Measurements from ENCODE around the gene RETREG1. TPM values are rescaled to one million over a fixed set of nuclear protein-coding genes. Genes with fewer than 3 reads are reported as not detected.

RETREG1 gene
- total RNA-seq (ENCODE audit: unreplicated experiment) = 15.8 TPM
- long read RNA-seq, partial matches to known transcripts = 0 of 1 reads
- long read RNA-seq, other reads (novel, unspliced or antisense) = 0 of 1 reads

GRCh38 chr5:16616536-16617273, at the start of gene RETREG1:
TSS of gene RETREG1 (minus strand) at chr5:16616997. CDS start at chr5:16616971, 26 bp downstream.
- TF ChIP-seq, protein P1, sequence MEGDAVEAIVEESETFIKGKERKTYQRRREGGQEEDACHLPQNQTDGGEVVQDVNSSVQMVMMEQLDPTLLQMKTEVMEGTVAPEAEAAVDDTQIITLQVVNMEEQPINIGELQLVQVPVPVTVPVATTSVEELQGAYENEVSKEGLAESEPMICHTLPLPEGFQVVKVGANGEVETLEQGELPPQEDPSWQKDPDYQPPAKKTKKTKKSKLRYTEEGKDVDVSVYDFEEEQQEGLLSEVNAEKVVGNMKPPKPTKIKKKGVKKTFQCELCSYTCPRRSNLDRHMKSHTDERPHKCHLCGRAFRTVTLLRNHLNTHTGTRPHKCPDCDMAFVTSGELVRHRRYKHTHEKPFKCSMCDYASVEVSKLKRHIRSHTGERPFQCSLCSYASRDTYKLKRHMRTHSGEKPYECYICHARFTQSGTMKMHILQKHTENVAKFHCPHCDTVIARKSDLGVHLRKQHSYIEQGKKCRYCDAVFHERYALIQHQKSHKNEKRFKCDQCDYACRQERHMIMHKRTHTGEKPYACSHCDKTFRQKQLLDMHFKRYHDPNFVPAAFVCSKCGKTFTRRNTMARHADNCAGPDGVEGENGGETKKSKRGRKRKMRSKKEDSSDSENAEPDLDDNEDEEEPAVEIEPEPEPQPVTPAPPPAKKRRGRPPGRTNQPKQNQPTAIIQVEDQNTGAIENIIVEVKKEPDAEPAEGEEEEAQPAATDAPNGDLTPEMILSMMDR (IDR thresholded peaks at IDR 0.05; ENCODE audit: unreplicated experiment) = no peak
- peak within 1 kb of the TSS; percentile 45 for H3K27ac Mint-ChIP-seq (ENCODE audit: unreplicated experiment)
- peak within 1 kb of the TSS; percentile 96 for H3K4me3 Mint-ChIP-seq (ENCODE audit: unreplicated experiment)
- H3K36me3 Mint-ChIP-seq (ENCODE audit: low read depth, unreplicated experiment) = no peaks in the 10 kb centered on the region
- peaks cover 7% of the 10 kb centered on the region for H3K27me3 Mint-ChIP-seq (ENCODE audit: unreplicated experiment)
- H3K9me3 Mint-ChIP-seq (ENCODE audit: unreplicated experiment) = no peaks in the 10 kb centered on the region
- H3K4me1 Mint-ChIP-seq (ENCODE audit: unreplicated experiment) = peaks cover 27% of the 10 kb centered on the region
- peak; percentile 48 for DNase-seq (ENCODE audit: low spot score)

- no peaks in the 10 kb centered on the region for H3K9me3 Mint-ChIP-seq (ENCODE audit: unreplicated experiment)
- H3K4me3 Mint-ChIP-seq (ENCODE audit: unreplicated experiment) = peak overlapping the region; percentile 71
- H3K36me3 Mint-ChIP-seq (ENCODE audit: low read depth, unreplicated experiment) = peaks cover 51% of the 10 kb centered on the region
- H3K27me3 Mint-ChIP-seq (ENCODE audit: unreplicated experiment) = peaks cover 8% of the 10 kb centered on the region
- H3K27ac Mint-ChIP-seq (ENCODE audit: unreplicated experiment) = no peak overlapping the region
- TF ChIP-seq, protein P1 (IDR thresholded peaks at IDR 0.05; ENCODE audit: unreplicated experiment) = no peak
- H3K4me1 Mint-ChIP-seq (ENCODE audit: unreplicated experiment) = no peaks in the 10 kb centered on the region
- DNase-seq (ENCODE audit: low spot score) = no peak
Observed at GRCh38 chr5:16666130-16666882, 49.5 kb upstream of the RETREG1 start.

- H3K4me1 Mint-ChIP-seq (ENCODE audit: unreplicated experiment) = no peaks in the 10 kb centered on the region
- DNase-seq (ENCODE audit: low spot score) = no peak
- H3K4me3 Mint-ChIP-seq (ENCODE audit: unreplicated experiment) = peak overlapping the region; percentile 71
- H3K27me3 Mint-ChIP-seq (ENCODE audit: unreplicated experiment) = peaks cover 8% of the 10 kb centered on the region
- no peak overlapping the region for H3K27ac Mint-ChIP-seq (ENCODE audit: unreplicated experiment)
- no peaks in the 10 kb centered on the region for H3K9me3 Mint-ChIP-seq (ENCODE audit: unreplicated experiment)
- TF ChIP-seq, protein P1 (IDR thresholded peaks at IDR 0.05; ENCODE audit: unreplicated experiment) = no peak
- peaks cover 44% of the 10 kb centered on the region for H3K36me3 Mint-ChIP-seq (ENCODE audit: low read depth, unreplicated experiment)
Observed at GRCh38 chr5:16665601-16666000, 48.8 kb upstream of the RETREG1 start.

GRCh38 chr5:16664368-16664767, 47.6 kb upstream of the RETREG1 start:
- no peaks in the 10 kb centered on the region for H3K4me1 Mint-ChIP-seq (ENCODE audit: unreplicated experiment)
- TF ChIP-seq, protein P1 (IDR thresholded peaks at IDR 0.05; ENCODE audit: unreplicated experiment) = no peak
- H3K27ac Mint-ChIP-seq (ENCODE audit: unreplicated experiment) = no peak overlapping the region
- peaks cover 37% of the 10 kb centered on the region for H3K36me3 Mint-ChIP-seq (ENCODE audit: low read depth, unreplicated experiment)
- no peak for DNase-seq (ENCODE audit: low spot score)
- H3K4me3 Mint-ChIP-seq (ENCODE audit: unreplicated experiment) = no peak overlapping the region
- no peaks in the 10 kb centered on the region for H3K9me3 Mint-ChIP-seq (ENCODE audit: unreplicated experiment)
- H3K27me3 Mint-ChIP-seq (ENCODE audit: unreplicated experiment) = peaks cover 5% of the 10 kb centered on the region
